Hippocampal formation (tissue), 2 donors: ENCODE measurements around the gene CRB2.

Experiments
- DNase-seq, 2 donors: peaks; one replicate each; lab custom pipeline; 2025; lab: John Stamatoyannopoulos, UW

CRB2 gene

DNA sequence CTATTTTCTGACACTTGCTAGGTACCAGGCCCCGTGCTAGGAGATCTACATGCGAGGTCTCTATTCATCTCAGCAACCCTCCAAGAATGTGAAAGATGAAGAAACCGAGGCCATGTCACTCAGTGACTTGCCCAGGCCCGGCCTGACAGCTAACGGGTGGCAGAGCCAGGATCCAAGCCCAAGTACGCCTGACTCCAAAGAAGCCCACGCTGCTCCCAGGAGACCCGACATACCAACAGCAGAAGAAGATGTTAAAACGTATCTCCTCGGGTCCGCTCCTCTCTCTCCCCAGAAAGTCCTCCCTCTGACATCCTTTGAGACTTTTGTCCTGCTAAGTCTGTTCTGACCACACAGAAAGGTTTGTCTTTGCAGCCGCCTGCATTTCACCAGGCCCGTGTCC lies 65.2 kb downstream of the CRB2 start:
- no peak for DNase-seq

DNA sequence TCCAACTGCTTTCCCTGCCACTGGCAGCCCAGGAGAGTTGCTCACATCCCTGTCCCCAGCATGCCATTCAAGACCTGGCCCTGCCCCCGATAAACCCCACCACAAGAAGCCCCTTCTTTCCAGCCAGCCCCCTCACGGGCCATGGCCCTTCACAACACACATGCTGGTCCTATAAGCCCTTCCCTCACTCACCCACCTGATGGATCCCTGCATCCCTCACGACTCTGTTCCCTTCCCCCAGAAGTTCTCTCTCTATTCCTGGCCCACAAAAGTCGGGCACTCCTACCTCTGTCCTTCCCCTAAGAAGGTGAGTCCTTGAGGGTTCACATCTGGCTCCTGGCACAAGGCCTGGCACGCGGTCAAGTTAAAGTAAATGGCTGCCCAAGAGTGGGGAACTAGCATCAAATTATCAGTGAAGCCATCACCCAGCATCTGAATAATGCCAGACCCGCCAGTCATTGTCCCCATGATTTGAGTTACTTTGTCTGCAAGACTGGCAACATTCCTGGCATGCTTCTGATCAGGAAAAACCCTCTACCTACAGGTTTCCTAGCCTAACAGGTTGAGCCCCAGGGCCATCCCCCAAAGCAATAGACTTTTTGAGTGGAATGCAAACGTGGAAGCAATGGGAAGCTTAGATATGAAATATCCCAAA lies 65.9 kb downstream of the CRB2 start:
- no peak for DNase-seq

DNA sequence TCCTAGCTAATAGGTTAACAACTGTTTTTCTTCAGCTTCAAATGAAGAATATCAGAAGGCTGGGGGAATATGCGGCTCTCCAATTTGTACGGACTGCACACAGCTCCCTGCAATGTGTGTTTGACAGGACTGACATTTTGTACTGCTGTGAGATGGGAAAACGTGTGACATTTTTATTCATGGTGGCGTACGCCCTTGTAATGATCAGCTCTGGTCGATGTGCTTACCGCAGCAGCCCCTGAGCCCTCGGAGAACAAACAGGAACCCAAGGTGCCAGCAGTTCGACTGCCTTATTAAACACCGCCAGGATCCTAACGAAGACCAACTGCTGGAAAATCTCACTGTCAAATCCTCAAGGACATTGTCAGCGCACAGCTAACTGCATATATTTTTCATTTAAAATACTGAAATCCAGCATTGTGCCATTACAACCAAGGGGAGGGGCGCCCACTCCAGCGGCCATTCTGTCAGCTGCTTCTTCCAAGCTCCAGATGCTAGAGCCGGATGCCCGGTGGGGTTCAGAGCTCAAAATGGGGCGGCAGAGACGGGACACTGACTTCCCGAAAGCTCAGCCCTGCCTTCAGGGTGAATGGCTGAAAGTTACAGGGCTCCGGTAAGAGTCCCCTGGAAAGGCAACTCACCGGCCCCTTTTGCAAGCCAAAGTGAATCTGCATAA lies 66.8 kb downstream of the CRB2 start:
- no peak for DNase-seq

DNA sequence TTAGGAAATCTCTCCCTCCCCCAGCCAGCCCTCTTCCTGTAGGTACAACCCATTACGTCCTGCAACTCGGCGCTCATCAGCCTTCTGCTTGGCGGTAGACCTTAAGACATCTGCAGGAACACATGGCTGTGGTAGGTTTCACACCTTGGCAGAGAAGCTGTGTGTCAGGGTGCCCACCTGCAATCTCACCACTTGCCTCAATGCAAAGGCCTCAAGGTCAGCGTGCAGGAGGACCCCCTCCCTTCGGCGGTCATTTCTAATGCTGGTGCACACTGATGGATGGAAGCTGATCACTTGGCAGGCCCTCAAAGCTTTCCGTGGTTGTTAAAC lies 67.3 kb downstream of the CRB2 start:
- DNase-seq, result no peak

DNA sequence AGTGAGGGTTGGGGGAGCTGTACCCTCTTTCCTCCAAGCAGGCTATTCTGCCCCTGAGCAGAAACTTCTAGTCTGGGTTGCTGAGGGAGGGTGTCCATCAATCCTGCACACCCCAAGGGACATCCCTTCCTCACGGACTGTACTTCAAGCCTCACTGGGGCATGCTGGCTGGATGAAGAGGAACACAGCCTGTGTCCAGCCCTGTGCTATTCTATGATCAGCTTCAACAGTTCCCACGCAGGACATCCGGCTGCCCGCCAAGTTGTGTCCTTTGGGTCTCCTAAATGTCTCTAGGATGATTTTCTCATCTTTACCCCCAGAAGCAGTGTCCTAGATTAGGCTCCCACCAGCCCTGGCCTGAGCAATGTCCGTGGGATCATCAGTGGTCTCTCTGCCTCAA lies 68.1 kb downstream of the CRB2 start:
- no peak for DNase-seq

DNA sequence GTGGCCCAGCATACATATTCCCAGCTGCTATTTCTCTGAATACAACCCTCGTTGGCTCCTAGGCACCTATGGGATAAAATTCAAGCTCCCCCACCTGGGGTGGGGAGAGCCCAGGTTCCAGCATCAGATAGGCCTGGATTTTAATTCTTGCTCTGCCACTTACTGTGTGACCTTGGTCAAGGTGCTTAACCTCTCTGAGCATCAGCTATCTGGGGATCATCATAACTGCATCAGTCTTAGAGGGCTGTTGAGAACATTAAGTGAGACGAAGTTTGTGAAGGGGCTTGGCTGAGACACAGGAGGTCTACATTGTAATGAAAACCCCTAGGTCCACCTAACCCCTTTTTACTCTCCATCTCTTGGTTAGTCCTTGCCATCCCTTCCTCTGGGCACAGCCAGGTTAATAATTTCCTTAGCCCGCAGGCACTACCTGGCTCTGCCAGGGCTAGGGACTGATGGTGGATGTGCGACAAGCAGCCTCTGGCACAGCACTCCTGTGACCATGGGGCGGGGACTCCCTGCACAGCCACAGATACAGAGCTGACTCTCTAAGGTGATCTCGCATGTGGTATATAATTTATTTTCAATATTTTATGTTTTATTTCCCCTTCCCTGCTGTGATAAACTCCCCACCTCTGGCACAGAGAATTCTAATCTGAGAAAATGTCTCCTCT lies 68.7 kb downstream of the CRB2 start:
- DNase-seq, result no peak

DNA sequence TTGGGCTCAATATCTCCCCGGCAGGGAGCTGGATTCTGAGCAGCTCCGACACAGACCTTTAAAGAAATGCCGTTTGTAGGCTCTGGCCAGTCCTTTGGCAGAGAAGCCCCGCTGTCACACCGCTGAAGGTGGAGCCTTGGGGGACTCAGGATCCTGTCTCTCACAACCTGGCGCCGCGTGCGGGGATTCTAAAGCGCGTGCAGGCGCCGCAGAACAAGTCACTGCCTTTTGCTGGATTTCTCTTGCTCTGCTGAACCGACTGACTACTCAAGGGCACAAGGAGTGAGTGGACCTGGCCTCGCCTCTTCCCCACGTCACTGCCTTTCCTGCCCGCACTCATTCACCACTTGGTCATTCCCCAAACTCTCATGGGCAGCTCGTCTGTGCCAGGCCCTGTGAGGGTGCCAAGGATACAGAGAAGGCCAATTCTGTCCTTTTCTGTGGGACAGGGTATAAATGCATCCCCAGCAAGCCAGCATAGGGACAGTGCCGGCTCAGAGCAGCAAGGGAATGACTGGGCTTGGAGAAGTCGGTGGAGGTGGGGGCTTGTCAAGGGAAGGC lies 69.3 kb downstream of the CRB2 start:
- DNase-seq, result peak; percentile 18 to 39

DNA sequence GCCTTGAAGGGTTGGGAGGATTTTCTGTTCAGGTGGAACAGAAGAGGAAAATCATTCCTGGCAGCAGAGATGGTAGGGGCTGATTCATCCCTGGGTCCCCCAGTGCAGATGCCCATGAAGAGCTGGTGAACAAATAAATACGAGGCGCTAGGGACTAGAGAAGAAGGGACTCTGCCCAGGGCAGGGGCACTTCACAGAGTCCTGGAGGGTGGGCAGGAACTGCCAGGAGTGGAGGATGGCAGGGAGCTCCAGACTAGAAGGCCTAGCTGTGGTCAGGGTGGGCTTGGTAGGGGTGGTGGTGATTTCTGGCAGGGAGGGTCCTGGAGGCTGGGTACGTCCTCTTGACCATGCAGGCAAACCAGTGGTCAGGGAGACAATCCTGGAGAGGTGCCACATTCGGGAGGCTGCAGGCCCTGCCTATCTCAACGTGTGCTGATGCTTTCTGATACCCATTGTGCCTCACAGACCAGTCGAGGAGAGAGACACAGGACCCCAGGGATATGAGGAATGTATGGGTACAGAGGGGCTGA lies 69.9 kb downstream of the CRB2 start:
- no peak for DNase-seq

DNA sequence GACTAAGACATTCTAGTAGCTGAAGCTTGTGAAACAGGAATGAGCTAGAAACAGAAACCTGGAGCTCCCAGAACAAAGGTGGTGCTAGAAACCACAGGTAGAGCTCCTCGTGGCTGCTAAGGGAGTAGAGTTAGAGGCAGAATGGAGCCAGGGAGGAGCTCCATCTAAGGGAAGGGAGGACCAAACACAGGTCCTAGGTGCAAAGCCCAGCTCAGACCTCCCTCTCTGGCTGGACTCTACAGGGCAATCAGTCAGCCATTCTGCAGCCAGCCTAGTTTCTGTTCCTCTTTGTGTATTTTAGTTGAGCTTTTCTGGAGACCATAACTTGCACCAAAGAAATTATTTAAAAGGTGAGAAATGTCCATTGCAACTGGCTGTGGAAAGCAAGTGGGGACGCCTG lies 70.4 kb downstream of the CRB2 start:
- no peak for DNase-seq
